ENCODE data around the gene ICE1. TPM values are rescaled to one million over a fixed set of nuclear protein-coding genes. Genes with fewer than 3 reads are reported as not detected.

The ICE1 gene
- total RNA-seq, 1 experiment from 2014 or later = 48.9 TPM

- POLR2A ChIA-PET = no interaction called here
- peaks cover 3% of the 10 kb centered on the region; the same call in 1 of the 2 replicates for H3K27me3 Mint-ChIP-seq (ENCODE audit: low read depth)
- no peak for DNase-seq (ENCODE audit: low spot score)
- H3K4me3 Mint-ChIP-seq = no peak overlapping the region
- peaks cover 2% of the 10 kb centered on the region; the same call in 1 of the 2 replicates for H3K36me3 Mint-ChIP-seq
- H3K27ac Mint-ChIP-seq = no peak overlapping the region
- H3K9me3 Mint-ChIP-seq = peaks cover 10% of the 10 kb centered on the region; the same call in 1 of the 2 replicates
- CTCF ChIA-PET = interaction anchor here (1.6 kb wide), 1 partner anchor 94 kb away, joined by 4 read pairs; no protein-coding TSS in a partner anchor
- TF ChIP-seq PREB (CRISPR knock-in tag; IDR thresholded peaks at IDR 0.05; ENCODE audit: borderline replicate concordance) (no peak), CTCF (IDR thresholded peaks at IDR 0.05) (no peak), ZNF138 (CRISPR knock-in tag; conservative IDR thresholded peaks at IDR 0.05) (no peak), FOXJ3 (CRISPR knock-in tag; IDR thresholded peaks at IDR 0.05; ENCODE audit: borderline replicate concordance) (no peak), JAZF1 (CRISPR knock-in tag; IDR thresholded peaks at IDR 0.05) (no peak)
- peaks cover 12% of the 10 kb centered on the region for H3K4me1 Mint-ChIP-seq
- ATAC-seq = no peak
These were observed 36.1 kb upstream of the ICE1 start for GRCh38 chr5:5386329-5386728.

GRCh38 chr5:5387192-5387591 is 35.3 kb upstream of the ICE1 start:
- CTCF ChIA-PET = interaction anchor here (1.6 kb wide), 1 partner anchor 94 kb away, joined by 4 read pairs; no protein-coding TSS in a partner anchor
- peaks cover 3% of the 10 kb centered on the region; the same call in 1 of the 2 replicates for H3K27me3 Mint-ChIP-seq (ENCODE audit: low read depth)

GRCh38 chr5:5387777-5388176 is 34.7 kb upstream of the ICE1 start:
- DNase-seq (ENCODE audit: low spot score) (no peak), ATAC-seq (no peak)
- H3K4me3 Mint-ChIP-seq = no peak overlapping the region
- H3K9me3 Mint-ChIP-seq = peaks cover 10% of the 10 kb centered on the region; the same call in 1 of the 2 replicates
- H3K36me3 Mint-ChIP-seq = peaks cover 2% of the 10 kb centered on the region; the same call in 1 of the 2 replicates
- H3K27ac Mint-ChIP-seq = no peak overlapping the region
- no peak for TF ChIP-seq FOXK1 (CRISPR knock-in tag; IDR thresholded peaks at IDR 0.05)
- TF ChIP-seq FOXP4 (CRISPR knock-in tag; IDR thresholded peaks at IDR 0.05) = no peak
- no peak for TF ChIP-seq ETV6 (CRISPR knock-in tag; IDR thresholded peaks at IDR 0.05)
- TF ChIP-seq ZNF317 (CRISPR knock-in tag; IDR thresholded peaks at IDR 0.05; ENCODE audit: borderline replicate concordance, low read depth) = no peak
- no peak for TF ChIP-seq ZNF423 (CRISPR knock-in tag; IDR thresholded peaks at IDR 0.05)
- no peak for TF ChIP-seq NFATC4 (CRISPR knock-in tag; IDR thresholded peaks at IDR 0.05)
- no peak for TF ChIP-seq TP53 (CRISPR knock-in tag; IDR thresholded peaks at IDR 0.05)
- no peak for TF ChIP-seq ESRRA (CRISPR knock-in tag; IDR thresholded peaks at IDR 0.05; ENCODE audit: borderline replicate concordance)
- no peak for TF ChIP-seq ATF2 (CRISPR knock-in tag; IDR thresholded peaks at IDR 0.05; ENCODE audit: borderline replicate concordance, low read depth)
- TF ChIP-seq ZMAT4 (CRISPR knock-in tag; IDR thresholded peaks at IDR 0.05) = no peak
- TF ChIP-seq ZNF121 (CRISPR knock-in tag; IDR thresholded peaks at IDR 0.05) = no peak
- no peak for TF ChIP-seq HMGA2 (CRISPR knock-in tag; IDR thresholded peaks at IDR 0.05)
- no peak for TF ChIP-seq ZBTB21 (CRISPR knock-in tag; IDR thresholded peaks at IDR 0.05; ENCODE audit: borderline replicate concordance)
- TF ChIP-seq PRDM15 (CRISPR knock-in tag; IDR thresholded peaks at IDR 0.05) = no peak
- TF ChIP-seq CBFB (CRISPR knock-in tag; IDR thresholded peaks at IDR 0.05; ENCODE audit: low read depth) = no peak
- ChIA-PET POLR2A (no interaction called here), CTCF (interaction anchor here (1.6 kb wide), 1 partner anchor 95 kb away, joined by 4 read pairs; no protein-coding TSS in a partner anchor)
- peaks cover 3% of the 10 kb centered on the region; the same call in 1 of the 2 replicates for H3K27me3 Mint-ChIP-seq (ENCODE audit: low read depth)
- H3K4me1 Mint-ChIP-seq = peaks cover 15% of the 10 kb centered on the region

More at GRCh38 chr5:5387192-5387591, 35.3 kb upstream of the ICE1 start:
- ATAC-seq = no peak
- POLR2A ChIA-PET = no interaction called here
- Mint-ChIP-seq H3K4me3 (no peak overlapping the region), H3K4me1 (peaks cover 12% of the 10 kb centered on the region), H3K36me3 (peaks cover 2% of the 10 kb centered on the region; the same call in 1 of the 2 replicates), H3K27ac (no peak overlapping the region), H3K9me3 (peaks cover 10% of the 10 kb centered on the region; the same call in 1 of the 2 replicates)
- no peak for DNase-seq (ENCODE audit: low spot score)
- TF ChIP-seq ETV6 (CRISPR knock-in tag; IDR thresholded peaks at IDR 0.05) = no peak

All from WTC11 (cell line).